Thyroid gland (tissue), 4 donors: ENCODE data around the gene COG6.

Experiments
- CTCF ChIP-seq, 6 experiments: fragments of 200-600 bp in 3 of 6; fragments of 450-650 bp in 3 of 6; sonication (generic) in 3 of 6; IDR thresholded peaks; one replicate each; pipeline ENCODE4 v1.5.1; 2016 to 2019; ENCODE audit warnings: antibody characterized with exemption in 6 of 6, mild to moderate bottlenecking in 2 of 6, inconsistent platforms in 1 of 6, moderate library complexity in 1 of 6
- POLR2A ChIP-seq, 2 donors: fragments of 450-650 bp; IDR thresholded peaks; one replicate each; pipeline ENCODE4 v1.6.1; 2017; ENCODE audit warnings: antibody characterized with exemption in 2 of 2, mild to moderate bottlenecking in 2 of 2, moderate library complexity in 1 of 2

DNA sequence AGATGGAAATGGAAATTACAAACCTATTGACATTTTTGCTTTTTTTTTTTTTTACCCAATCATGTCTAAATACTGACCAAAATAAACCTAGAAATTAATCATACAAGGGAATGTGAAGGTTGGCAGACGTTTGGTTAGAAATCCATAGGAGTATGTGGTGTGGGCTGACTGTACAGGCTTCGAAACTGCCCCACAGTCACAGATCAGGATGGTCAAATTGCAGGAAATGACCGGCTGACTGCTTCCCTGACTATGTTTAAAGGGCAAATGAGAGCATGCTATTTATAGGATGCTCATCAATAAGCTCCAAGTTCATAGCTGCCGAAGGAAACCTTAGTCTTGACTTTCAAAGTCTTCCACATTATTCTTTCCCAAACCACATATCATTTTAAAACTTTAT lies 118.4 kb downstream of the COG6 start:
- TF ChIP-seq CTCF (IDR thresholded peaks at IDR 0.05) (no peak), POLR2A (IDR thresholded peaks at IDR 0.05) (no peak)
